Fibroblast of lung (primary cell): ENCODE results near the gene UTS2B. TPM values are rescaled to one million over a fixed set of nuclear protein-coding genes. Genes with fewer than 3 reads are reported as not detected.

Experiments used
- DNase-seq, 2 donors: peaks; one replicate each; pipeline versions ENCODE4 v3.0.0 to v3.0.0-alpha.2; 2010; ENCODE audit warnings: low read depth in 2 of 2
- H2AFZ ChIP-seq: 2 replicates; pipeline ENCODE4 v1.5.1; 2012; ENCODE audit warnings: low read length, control low read depth, inconsistent platforms
- H3K27ac ChIP-seq: 2 replicates; pipeline ENCODE4 v1.5.1; 2011; ENCODE audit warnings: low read length, control low read depth; ENCODE audit not compliant: insufficient read depth
- H3K27me3 ChIP-seq: 2 replicates; pipeline ENCODE4 v1.5.1; 2011; ENCODE audit warnings: mild to moderate bottlenecking, low read length; ENCODE audit not compliant: control insufficient read depth, insufficient read depth
- H3K36me3 ChIP-seq: 2 replicates; pipeline ENCODE4 v1.5.1; 2011; ENCODE audit warnings: low read length; ENCODE audit not compliant: control insufficient read depth, insufficient read depth
- H3K4me1 ChIP-seq: 2 replicates; pipeline ENCODE4 v1.5.1; 2011; ENCODE audit warnings: low read length; ENCODE audit not compliant: control insufficient read depth, insufficient read depth; ENCODE audit errors: extremely low read depth
- H3K4me2 ChIP-seq: 2 replicates; pipeline ENCODE4 v1.5.1; 2011; ENCODE audit warnings: low read length, control low read depth; ENCODE audit not compliant: insufficient read depth; ENCODE audit errors: extremely low read depth
- H3K4me3 ChIP-seq, 4 experiments: fragments of 200-600 bp in 1 of 4; sonication (generic) in 1 of 4; replicated peaks in 1 of 4; 2 replicates each; pipeline ENCODE4 v1.5.1; 2011 to 2016; ENCODE audit warnings: low read length in 4 of 4, low read depth in 3 of 4, mild to moderate bottlenecking in 3 of 4, control low read depth in 2 of 4, inconsistent platforms in 1 of 4, mixed read lengths in 1 of 4; ENCODE audit not compliant: insufficient read depth in 1 of 4; ENCODE audit errors: control extremely low read depth in 1 of 4
- H3K79me2 ChIP-seq: 2 replicates; pipeline ENCODE4 v1.5.1; 2012; ENCODE audit warnings: mild to moderate bottlenecking, low read length, inconsistent platforms; ENCODE audit not compliant: control insufficient read depth, insufficient read depth
- H3K9ac ChIP-seq: 2 replicates; pipeline ENCODE4 v1.5.1; 2011; ENCODE audit warnings: mild to moderate bottlenecking, low read length, control low read depth; ENCODE audit not compliant: insufficient read depth
- H3K9me3 ChIP-seq: 2 replicates; pipeline ENCODE4 v1.5.1; 2012; ENCODE audit warnings: low read depth, low read length; ENCODE audit not compliant: control insufficient read depth, insufficient read depth
- H4K20me1 ChIP-seq: 2 replicates; pipeline ENCODE4 v1.5.1; 2011; ENCODE audit warnings: low read length; ENCODE audit not compliant: control insufficient read depth, insufficient read depth; ENCODE audit errors: extremely low read depth
- EZH2 ChIP-seq: IDR thresholded peaks from 2 replicates; pipeline ENCODE4 v1.5.1; 2012; ENCODE audit warnings: low read length, control low read depth, mild to moderate bottlenecking; ENCODE audit errors: missing control alignments
- polyA plus RNA-seq, 2 donors: library from polyadenylated mRNA; depleted of rRNA in 1 of 2; stranded (reverse) in 1 of 2; unstranded in 1 of 2; fragments of >200 nt; gene quantifications; 2 replicates each; pipeline ENCODE4 v1.2.1, GENCODE V29; 2011 to 2012; ENCODE audit warnings: missing spikeins in 1 of 2
- total RNA-seq: library from RNA; depleted of rRNA; stranded (reverse); fragments of >200 nt; gene quantifications from 2 replicates; pipeline ENCODE4 v1.2.1, GENCODE V29; 2014
- TF ChIP-seq, protein P1 (sequence below), 2 donors: IDR thresholded peaks in 1 of 2; conservative IDR thresholded peaks in 1 of 2; 1 replicate in 1 of 2; 2 replicates in 1 of 2; pipeline ENCODE4 v1.5.1; 2011 to 2012; ENCODE audit warnings: low read length in 2 of 2, control low read depth in 1 of 2, inconsistent platforms in 1 of 2, low read depth in 1 of 2, mild to moderate bottlenecking in 1 of 2

The UTS2B gene
- total and polyA plus RNA-seq, 2 donors (not counting 1 experiment from before 2014, with no cell fraction given): 0.99 to 1.3 TPM

DNA sequence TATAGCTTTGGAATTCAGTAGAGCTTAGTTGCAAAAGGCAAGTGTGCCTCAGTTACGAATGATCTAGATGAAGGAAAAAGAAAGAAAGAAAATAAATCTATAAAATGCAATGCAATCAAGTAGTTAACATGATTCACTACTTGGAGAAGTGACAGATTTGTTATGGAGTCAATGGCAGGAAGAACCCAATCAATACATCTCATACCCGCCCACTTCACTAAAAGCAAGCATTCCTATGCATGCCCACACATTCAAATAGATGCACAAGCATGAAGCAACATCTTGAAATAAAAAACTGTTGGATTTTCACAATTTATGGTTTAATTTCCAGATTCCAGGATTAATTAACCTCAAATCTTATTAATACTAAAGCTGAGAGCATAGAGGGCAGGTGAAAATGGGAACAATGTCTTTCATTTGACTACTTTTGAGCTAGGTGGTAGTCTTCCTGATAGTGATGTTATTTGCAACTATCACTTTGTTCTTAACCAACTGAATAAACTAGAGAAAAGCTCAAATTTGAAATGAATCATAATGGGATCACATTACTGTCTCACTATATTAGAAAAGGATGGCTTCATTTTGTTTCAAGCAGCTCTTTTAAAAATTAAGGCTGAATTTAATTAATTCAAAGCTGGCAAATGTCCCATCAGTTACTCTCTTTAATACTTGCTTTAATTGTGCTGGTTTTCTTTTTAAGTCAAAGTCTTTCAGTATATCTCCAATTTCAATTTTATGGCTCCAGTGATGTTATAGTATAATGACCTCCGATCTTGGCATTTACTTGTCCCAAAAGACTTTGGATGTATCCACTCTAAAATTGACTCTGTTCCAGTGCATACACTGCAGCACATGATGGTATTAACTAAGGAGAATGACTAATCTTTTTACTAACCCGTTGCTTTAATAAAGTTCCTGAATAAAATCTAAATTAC is 47.8 kb downstream of the UTS2B start:
- Histone ChIP-seq H2AFZ (no peak overlapping the region), H3K27ac (no peak overlapping the region), H3K4me1 (no peaks in the 10 kb centered on the region), H3K27me3 (no peaks in the 10 kb centered on the region), H3K79me2 (no peaks in the 10 kb centered on the region), H3K9ac (no peak overlapping the region), H3K4me3 (no peak overlapping the region), H3K9me3 (no peaks in the 10 kb centered on the region), H4K20me1 (no peaks in the 10 kb centered on the region), H3K4me2 (no peak overlapping the region), H3K36me3 (no peaks in the 10 kb centered on the region)
- DNase-seq: peak; percentile 10 to 61
- no peak for TF ChIP-seq EZH2
- TF ChIP-seq, protein P1, sequence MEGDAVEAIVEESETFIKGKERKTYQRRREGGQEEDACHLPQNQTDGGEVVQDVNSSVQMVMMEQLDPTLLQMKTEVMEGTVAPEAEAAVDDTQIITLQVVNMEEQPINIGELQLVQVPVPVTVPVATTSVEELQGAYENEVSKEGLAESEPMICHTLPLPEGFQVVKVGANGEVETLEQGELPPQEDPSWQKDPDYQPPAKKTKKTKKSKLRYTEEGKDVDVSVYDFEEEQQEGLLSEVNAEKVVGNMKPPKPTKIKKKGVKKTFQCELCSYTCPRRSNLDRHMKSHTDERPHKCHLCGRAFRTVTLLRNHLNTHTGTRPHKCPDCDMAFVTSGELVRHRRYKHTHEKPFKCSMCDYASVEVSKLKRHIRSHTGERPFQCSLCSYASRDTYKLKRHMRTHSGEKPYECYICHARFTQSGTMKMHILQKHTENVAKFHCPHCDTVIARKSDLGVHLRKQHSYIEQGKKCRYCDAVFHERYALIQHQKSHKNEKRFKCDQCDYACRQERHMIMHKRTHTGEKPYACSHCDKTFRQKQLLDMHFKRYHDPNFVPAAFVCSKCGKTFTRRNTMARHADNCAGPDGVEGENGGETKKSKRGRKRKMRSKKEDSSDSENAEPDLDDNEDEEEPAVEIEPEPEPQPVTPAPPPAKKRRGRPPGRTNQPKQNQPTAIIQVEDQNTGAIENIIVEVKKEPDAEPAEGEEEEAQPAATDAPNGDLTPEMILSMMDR (conservative IDR thresholded peaks at IDR 0.05 in 1 of 2, IDR thresholded peaks at IDR 0.05 in 1 of 2; ENCODE audit: low read depth in 1 of 2, low read length in 2 of 2): no peak

DNA sequence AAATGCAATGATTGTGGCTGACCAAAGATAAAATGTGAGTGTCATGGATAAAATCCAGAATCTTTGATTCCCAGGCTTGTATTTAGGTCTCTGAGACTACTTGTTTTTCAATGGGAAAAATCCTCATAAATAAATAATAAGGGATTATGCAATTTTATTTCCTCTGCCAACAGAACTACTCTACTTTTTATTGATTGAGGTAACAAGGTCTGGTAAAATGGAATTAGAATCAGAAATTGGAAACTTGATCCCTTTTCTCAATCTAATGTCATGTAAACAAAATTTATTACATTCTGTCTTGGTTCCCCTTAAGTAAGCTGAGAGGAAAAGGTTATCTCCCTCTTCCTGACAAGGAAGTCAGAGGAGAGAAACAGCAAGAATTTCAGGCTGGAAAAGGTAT is 49.4 kb downstream of the UTS2B start:
- DNase-seq: no peak
- H3K27me3 ChIP-seq: no peaks in the 10 kb centered on the region
- no peak overlapping the region for H3K4me3 ChIP-seq
- no peaks in the 10 kb centered on the region for H3K79me2 ChIP-seq
- H3K9me3 ChIP-seq: no peaks in the 10 kb centered on the region
- no peaks in the 10 kb centered on the region for H3K36me3 ChIP-seq
- H3K4me2 ChIP-seq: no peak overlapping the region
- no peaks in the 10 kb centered on the region for H4K20me1 ChIP-seq
- H3K27ac ChIP-seq: no peak overlapping the region
- no peaks in the 10 kb centered on the region for H3K4me1 ChIP-seq
- H2AFZ ChIP-seq: no peak overlapping the region
- TF ChIP-seq, protein P1 (conservative IDR thresholded peaks at IDR 0.05 in 1 of 2, IDR thresholded peaks at IDR 0.05 in 1 of 2; ENCODE audit: low read depth in 1 of 2, low read length in 2 of 2): no peak
- no peak for TF ChIP-seq EZH2
- H3K9ac ChIP-seq: no peak overlapping the region

DNA sequence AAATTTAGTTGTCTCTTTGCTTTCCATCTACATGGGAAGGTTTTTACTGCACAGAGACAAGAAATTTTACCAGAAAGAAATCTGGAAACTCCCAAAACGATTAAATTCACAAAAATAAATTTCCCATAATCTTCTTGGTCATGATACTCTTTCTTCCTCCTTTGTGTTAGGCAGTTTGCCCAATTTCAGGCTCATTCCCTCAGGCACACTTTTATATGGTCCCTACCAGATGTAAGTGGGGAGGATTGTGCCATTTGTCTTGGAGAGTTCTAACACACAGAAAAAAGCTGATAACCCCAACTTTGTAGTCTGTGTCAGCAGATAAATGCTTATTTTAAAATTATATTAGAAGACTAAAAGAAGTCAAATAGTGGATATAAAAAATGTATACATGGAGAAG is 50.2 kb downstream of the UTS2B start:
- H3K27me3 ChIP-seq: no peaks in the 10 kb centered on the region
- H3K79me2 ChIP-seq: no peaks in the 10 kb centered on the region
- TF ChIP-seq EZH2: no peak
- TF ChIP-seq, protein P1 (conservative IDR thresholded peaks at IDR 0.05 in 1 of 2, IDR thresholded peaks at IDR 0.05 in 1 of 2; ENCODE audit: low read depth in 1 of 2, low read length in 2 of 2): no peak
- H3K4me3 ChIP-seq: no peak overlapping the region
- H3K27ac ChIP-seq: no peak overlapping the region
- no peak overlapping the region for H2AFZ ChIP-seq
- no peaks in the 10 kb centered on the region for H4K20me1 ChIP-seq
- H3K36me3 ChIP-seq: no peaks in the 10 kb centered on the region
- H3K9ac ChIP-seq: no peak overlapping the region
- no peak for DNase-seq
- H3K4me2 ChIP-seq: no peak overlapping the region
- H3K4me1 ChIP-seq: no peaks in the 10 kb centered on the region
- no peaks in the 10 kb centered on the region for H3K9me3 ChIP-seq
